CD8-positive, alpha-beta memory T cell (primary cell): Measurements from ENCODE around the gene GALNT14. TPM values are rescaled to one million over a fixed set of nuclear protein-coding genes. Genes with fewer than 3 reads are reported as not detected.

ENCODE experiments used
- CTCF ChIA-PET: fragments of 350-600 bp; sonication (Branson Sonifier 250); formaldehyde crosslinking; loops from one replicate; lab custom pipeline; 2021; ENCODE audit warnings: antibody characterized with exemption; lab: Charles Lee
- POLR2A ChIA-PET: fragments of 350-600 bp; sonication (Branson Sonifier 250); formaldehyde crosslinking; loops from one replicate; lab custom pipeline; 2021; ENCODE audit warnings: antibody characterized with exemption; lab: Charles Lee
- DNase-seq, 5 donors: peaks; one replicate each; pipeline versions ENCODE4 v3.0.0 to v3.0.0-alpha.2; 2020 to 2022; ENCODE audit warnings: mixed read lengths in 1 of 5
- H3K27ac ChIP-seq: one replicate; pipeline ENCODE4 v1.7.0; 2013; ENCODE audit warnings: low read depth, mild to moderate bottlenecking, low read length, moderate library complexity
- H3K27me3 ChIP-seq: 2 replicates; pipeline ENCODE4 v1.7.0; 2013; ENCODE audit warnings: low read length, mild to moderate bottlenecking; ENCODE audit not compliant: insufficient read depth, poor library complexity, severe bottlenecking
- H3K36me3 ChIP-seq: 2 replicates; pipeline ENCODE4 v1.7.0; 2013; ENCODE audit warnings: mild to moderate bottlenecking, low read length, moderate library complexity; ENCODE audit not compliant: insufficient read depth
- H3K4me1 ChIP-seq: 2 replicates; pipeline ENCODE4 v1.7.0; 2013; ENCODE audit warnings: mild to moderate bottlenecking, low read length, moderate library complexity; ENCODE audit not compliant: insufficient read depth
- H3K4me3 ChIP-seq: 2 replicates; pipeline ENCODE4 v1.7.0; 2013; ENCODE audit warnings: mild to moderate bottlenecking, low read length
- H3K9me3 ChIP-seq: 2 replicates; pipeline ENCODE4 v1.7.0; 2013; ENCODE audit warnings: mild to moderate bottlenecking, low read length
- H3K27ac Mint-ChIP-seq, 8 donors: one replicate each; pipeline ENCODE4 v1.8.0; 2020 to 2021; ENCODE audit warnings: mixed read lengths in 8 of 8, mild to moderate bottlenecking in 6 of 8, inconsistent platforms in 3 of 8, moderate library complexity in 3 of 8
- H3K27me3 Mint-ChIP-seq, 2 donors: one replicate each; pipeline ENCODE4 v1.8.0; 2020 to 2021; ENCODE audit warnings: mixed read lengths in 2 of 2, mild to moderate bottlenecking in 1 of 2, moderate library complexity in 1 of 2
- H3K36me3 Mint-ChIP-seq, 3 donors: one replicate each; pipeline ENCODE4 v1.8.0; 2020 to 2021; ENCODE audit warnings: mixed read lengths in 3 of 3, inconsistent platforms in 1 of 3, mild to moderate bottlenecking in 1 of 3
- H3K4me1 Mint-ChIP-seq, 3 donors: one replicate each; pipeline ENCODE4 v1.8.0; 2020 to 2021; ENCODE audit warnings: mixed read lengths in 3 of 3, inconsistent platforms in 1 of 3, mild to moderate bottlenecking in 1 of 3
- H3K4me3 Mint-ChIP-seq, 7 donors: one replicate each; pipeline ENCODE4 v1.8.0; 2020 to 2021; ENCODE audit warnings: mixed read lengths in 7 of 7, mild to moderate bottlenecking in 6 of 7, moderate library complexity in 4 of 7, inconsistent platforms in 2 of 7
- H3K9me3 Mint-ChIP-seq, 5 donors: one replicate each; pipeline ENCODE4 v1.8.0; 2020 to 2022; ENCODE audit warnings: mixed read lengths in 5 of 5, mild to moderate bottlenecking in 3 of 5, moderate library complexity in 2 of 5, inconsistent platforms in 1 of 5
- polyA plus RNA-seq: library from polyadenylated mRNA; unstranded; fragments of 300-500 nt; fragmentation: Illumina TruSeq; gene quantifications from one replicate; pipeline ENCODE4 v1.2.3, GENCODE V29; 2021
- total RNA-seq, 2 experiments: library from RNA; stranded (reverse); gene quantifications; one replicate each; pipeline ENCODE4 v1.2.3, GENCODE V29; 2021

The GALNT14 gene
- total and polyA plus RNA-seq, 3 experiments from 2014 or later, result 0.62 to 0.74 TPM; not detected in 1

DNA sequence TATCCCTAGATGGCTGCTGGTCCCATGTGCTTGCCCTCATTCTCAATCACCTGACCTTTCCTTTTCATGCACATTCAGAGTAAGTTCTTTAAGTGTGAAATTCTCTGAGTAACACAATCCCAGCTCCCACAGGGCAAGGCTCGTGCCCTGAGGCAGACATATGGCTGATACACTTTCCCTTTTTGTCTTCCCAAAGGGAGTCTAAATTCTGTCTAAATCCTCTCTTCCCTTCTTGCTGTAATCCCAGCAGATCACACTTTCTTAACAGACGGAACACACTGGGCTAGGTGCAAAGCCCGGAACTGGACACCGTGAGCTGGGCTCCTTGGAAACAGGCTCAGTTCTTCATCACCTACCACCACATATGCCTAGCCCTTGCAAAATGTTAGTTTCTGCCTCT is 147.6 kb downstream of the GALNT14 start:
- no peak for DNase-seq
- Mint-ChIP-seq H3K4me3 (no peak overlapping the region), H3K27me3 (peaks cover 0 to 5% of the 10 kb centered on the region in 2 donors), H3K36me3 (no peaks in the 10 kb centered on the region), H3K9me3 (no peaks in the 10 kb centered on the region), H3K4me1 (no peaks in the 10 kb centered on the region), H3K27ac (no peak overlapping the region)
- Histone ChIP-seq H3K4me3 (no peak overlapping the region), H3K27me3 (no peaks in the 10 kb centered on the region), H3K36me3 (no peaks in the 10 kb centered on the region), H3K9me3 (no peaks in the 10 kb centered on the region), H3K4me1 (no peaks in the 10 kb centered on the region), H3K27ac (no peak overlapping the region)
- CTCF ChIA-PET, result no interaction called here
- POLR2A ChIA-PET, result no interaction called here

DNA sequence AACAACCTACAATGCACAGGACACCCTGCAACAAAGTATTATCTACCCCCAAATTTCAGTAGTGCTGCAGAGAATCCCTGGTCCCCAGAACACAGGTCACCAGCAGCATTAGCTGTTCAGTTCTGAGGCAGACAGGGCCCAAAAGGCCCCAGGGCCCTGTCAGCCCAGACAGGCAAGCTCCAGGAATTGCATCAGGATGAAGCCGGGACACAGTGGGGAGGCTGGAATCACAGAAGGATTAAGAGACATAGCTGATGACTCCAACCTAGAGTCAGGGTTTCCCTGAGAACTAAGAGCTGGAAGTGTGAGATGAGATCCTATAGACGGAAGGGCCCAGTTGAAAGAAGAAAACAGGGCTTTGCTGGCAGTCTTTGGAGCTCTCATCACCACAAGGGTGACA is 148.1 kb downstream of the GALNT14 start:
- peaks cover 0 to 7% of the 10 kb centered on the region in 2 donors for H3K27me3 Mint-ChIP-seq
- no peak overlapping the region for H3K4me3 Mint-ChIP-seq
- no peaks in the 10 kb centered on the region for H3K36me3 Mint-ChIP-seq
- POLR2A ChIA-PET, result no interaction called here
- Histone ChIP-seq H3K4me1 (no peaks in the 10 kb centered on the region), H3K9me3 (no peaks in the 10 kb centered on the region), H3K4me3 (no peak overlapping the region), H3K27ac (no peak overlapping the region), H3K27me3 (no peaks in the 10 kb centered on the region), H3K36me3 (no peaks in the 10 kb centered on the region)
- H3K4me1 Mint-ChIP-seq, result no peaks in the 10 kb centered on the region
- no peak for DNase-seq
- H3K27ac Mint-ChIP-seq, result no peak overlapping the region
- CTCF ChIA-PET, result no interaction called here
- no peaks in the 10 kb centered on the region for H3K9me3 Mint-ChIP-seq

DNA sequence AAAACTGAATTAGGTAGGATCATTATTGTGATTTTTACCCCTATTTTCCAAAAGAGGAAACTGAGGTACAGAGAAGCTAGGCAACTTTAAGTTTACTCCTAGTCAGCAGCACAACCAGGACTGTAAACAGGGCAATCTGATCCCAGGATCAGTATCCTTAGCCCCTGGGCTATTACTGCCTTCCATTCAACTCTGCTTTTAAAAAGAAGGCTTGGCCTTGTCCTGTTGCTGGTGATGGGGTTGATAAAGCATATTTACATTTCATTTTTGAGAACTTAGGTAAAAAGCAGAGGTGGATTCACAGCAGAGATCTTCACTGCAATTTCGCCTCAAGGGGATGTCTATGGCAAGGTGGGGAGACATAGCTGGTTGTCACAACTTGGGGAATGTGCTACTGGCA is 148.5 kb downstream of the GALNT14 start:
- H3K9me3 Mint-ChIP-seq, result no peaks in the 10 kb centered on the region
- Histone ChIP-seq H3K4me1 (no peaks in the 10 kb centered on the region), H3K27ac (no peak overlapping the region), H3K4me3 (no peak overlapping the region), H3K27me3 (no peaks in the 10 kb centered on the region), H3K36me3 (no peaks in the 10 kb centered on the region), H3K9me3 (no peaks in the 10 kb centered on the region)
- ChIA-PET CTCF (no interaction called here), POLR2A (no interaction called here)
- H3K27ac Mint-ChIP-seq, result no peak overlapping the region
- H3K4me1 Mint-ChIP-seq, result no peaks in the 10 kb centered on the region
- no peak for DNase-seq
- H3K27me3 Mint-ChIP-seq, result peaks cover 0 to 7% of the 10 kb centered on the region in 2 donors
- H3K4me3 Mint-ChIP-seq, result no peak overlapping the region
- H3K36me3 Mint-ChIP-seq, result no peaks in the 10 kb centered on the region

DNA sequence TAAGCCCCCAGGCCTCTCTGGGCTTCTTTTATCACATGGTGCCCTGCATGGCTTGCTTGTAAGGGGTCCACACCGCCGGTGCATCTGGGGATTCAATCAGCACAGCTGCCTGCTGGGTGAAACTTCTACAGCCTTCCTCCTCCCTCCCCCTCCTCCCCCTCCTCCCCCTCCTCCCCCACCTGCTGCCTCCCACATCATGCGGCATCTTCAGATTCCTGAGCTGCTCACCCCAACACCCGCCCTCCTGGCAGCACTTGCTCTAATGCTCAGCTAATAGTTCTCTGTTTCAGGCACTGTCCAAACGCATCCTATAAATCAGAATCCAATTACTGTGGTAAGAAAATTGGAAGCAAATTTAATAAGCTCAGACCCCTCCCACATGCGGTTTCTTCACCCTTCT is 150.7 kb downstream of the GALNT14 start:
- Mint-ChIP-seq H3K9me3 (no peaks in the 10 kb centered on the region), H3K4me1 (no peaks in the 10 kb centered on the region), H3K27ac (no peak overlapping the region), H3K4me3 (no peak overlapping the region), H3K27me3 (peaks cover 0 to 7% of the 10 kb centered on the region in 2 donors), H3K36me3 (no peaks in the 10 kb centered on the region)
- no peaks in the 10 kb centered on the region for H3K36me3 ChIP-seq
- H3K9me3 ChIP-seq, result no peaks in the 10 kb centered on the region
- no peaks in the 10 kb centered on the region for H3K27me3 ChIP-seq
- CTCF ChIA-PET, result no interaction called here
- H3K4me1 ChIP-seq, result no peaks in the 10 kb centered on the region
- no peak overlapping the region for H3K4me3 ChIP-seq
- H3K27ac ChIP-seq, result no peak overlapping the region
- DNase-seq, result no peak
- POLR2A ChIA-PET, result no interaction called here

DNA sequence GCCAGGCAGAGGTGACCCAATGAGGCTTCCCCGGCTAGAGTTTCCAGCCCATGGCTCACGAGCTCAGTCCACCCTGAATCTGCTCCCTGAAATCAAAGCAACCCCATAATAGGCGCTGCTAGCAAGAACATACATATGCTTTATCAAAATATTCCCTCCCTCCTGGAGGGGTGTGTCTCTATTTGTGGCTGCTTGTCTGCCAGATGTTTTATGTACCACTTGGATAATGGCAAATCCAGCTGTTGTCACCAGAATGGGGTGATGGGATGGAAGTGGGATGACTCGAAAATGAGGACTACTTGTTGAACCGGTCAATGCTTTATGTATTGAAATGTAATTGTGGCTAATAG is 152.0 kb downstream of the GALNT14 start:
- no peaks in the 10 kb centered on the region for H3K36me3 Mint-ChIP-seq
- no peaks in the 10 kb centered on the region for H3K9me3 Mint-ChIP-seq
- CTCF ChIA-PET, result no interaction called here
- no peaks in the 10 kb centered on the region for H3K4me1 Mint-ChIP-seq
- Histone ChIP-seq H3K4me3 (no peak overlapping the region), H3K9me3 (no peaks in the 10 kb centered on the region), H3K36me3 (no peaks in the 10 kb centered on the region), H3K4me1 (no peaks in the 10 kb centered on the region), H3K27me3 (no peaks in the 10 kb centered on the region), H3K27ac (no peak overlapping the region)
- POLR2A ChIA-PET, result no interaction called here
- no peak overlapping the region for H3K4me3 Mint-ChIP-seq
- peaks cover 1 to 9% of the 10 kb centered on the region in 2 donors for H3K27me3 Mint-ChIP-seq
- DNase-seq, result no peak
- H3K27ac Mint-ChIP-seq, result peak overlapping the region in 1 of 8 donors; percentile 43

DNA sequence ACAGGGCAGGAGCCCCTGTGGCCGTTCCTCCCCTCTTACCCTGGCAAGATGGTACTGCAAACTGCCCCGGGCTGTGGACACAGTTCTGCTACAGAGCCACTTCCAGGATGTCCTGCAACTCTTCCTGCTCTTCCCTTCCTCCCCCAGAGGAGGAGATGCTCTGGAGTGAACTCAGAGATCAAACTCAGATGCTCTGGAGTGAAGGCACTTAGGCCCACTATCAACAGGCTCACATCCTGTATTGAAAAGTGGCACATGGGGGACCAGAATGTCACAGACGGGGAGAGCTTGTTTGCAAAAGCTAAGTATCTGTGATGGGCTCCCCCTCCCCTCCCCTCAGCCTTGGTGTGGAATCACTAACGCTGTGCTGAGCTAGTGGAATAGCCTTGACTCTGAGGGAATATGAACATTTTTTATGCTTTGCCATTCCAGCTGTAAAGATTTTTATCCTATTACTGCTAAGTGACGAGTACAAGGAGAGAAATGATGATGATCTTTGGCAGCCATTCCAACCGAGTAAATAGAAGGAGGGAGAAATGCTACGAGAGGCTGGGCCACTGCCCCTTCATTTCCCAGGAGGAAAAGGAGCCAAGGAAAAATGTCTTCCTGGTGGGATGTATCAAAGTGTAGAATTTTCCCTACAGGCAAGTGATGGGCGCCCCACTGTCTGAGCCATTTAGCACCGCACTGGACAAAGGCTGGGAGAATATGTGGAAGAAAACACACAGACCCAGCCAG is 152.6 kb downstream of the GALNT14 start:
- Histone ChIP-seq H3K4me1 (no peaks in the 10 kb centered on the region), H3K27ac (no peak overlapping the region), H3K36me3 (no peaks in the 10 kb centered on the region), H3K9me3 (no peaks in the 10 kb centered on the region), H3K27me3 (no peaks in the 10 kb centered on the region), H3K4me3 (no peak overlapping the region)
- CTCF ChIA-PET, result no interaction called here
- Mint-ChIP-seq H3K4me1 (no peaks in the 10 kb centered on the region), H3K4me3 (no peak overlapping the region), H3K36me3 (no peaks in the 10 kb centered on the region), H3K9me3 (no peaks in the 10 kb centered on the region), H3K27me3 (peaks cover 3 to 11% of the 10 kb centered on the region in 2 donors), H3K27ac (no peak overlapping the region)
- POLR2A ChIA-PET, result no interaction called here
- DNase-seq, result no peak

DNA sequence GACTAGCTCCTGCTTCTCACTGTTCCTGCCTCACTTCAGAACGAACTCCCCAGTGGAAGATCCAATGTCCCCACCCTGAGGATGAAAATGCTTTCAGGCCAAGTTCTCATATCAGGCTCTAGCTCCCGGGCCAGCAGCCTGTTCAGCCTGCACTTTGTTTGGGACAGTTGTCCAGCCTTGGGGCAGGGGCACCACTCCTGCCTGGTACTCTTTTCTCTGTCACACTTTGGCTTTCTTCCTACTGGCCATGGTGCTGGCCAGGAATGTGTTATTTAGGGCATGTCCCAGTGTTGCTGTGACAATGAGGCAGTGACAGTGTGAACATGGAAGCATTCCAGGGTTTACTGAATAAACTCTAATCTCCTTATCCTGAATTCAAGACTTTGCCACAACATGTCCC is 154.1 kb downstream of the GALNT14 start:
- CTCF ChIA-PET, result no interaction called here
- Histone ChIP-seq H3K4me1 (no peaks in the 10 kb centered on the region), H3K27ac (no peak overlapping the region), H3K9me3 (no peaks in the 10 kb centered on the region), H3K27me3 (no peaks in the 10 kb centered on the region), H3K36me3 (no peaks in the 10 kb centered on the region), H3K4me3 (no peak overlapping the region)
- POLR2A ChIA-PET, result no interaction called here
- H3K27ac Mint-ChIP-seq, result no peak overlapping the region
- no peak overlapping the region for H3K4me3 Mint-ChIP-seq
- H3K4me1 Mint-ChIP-seq, result no peaks in the 10 kb centered on the region
- peaks cover 3 to 9% of the 10 kb centered on the region in 2 donors for H3K27me3 Mint-ChIP-seq
- DNase-seq, result no peak
- H3K9me3 Mint-ChIP-seq, result no peaks in the 10 kb centered on the region
- H3K36me3 Mint-ChIP-seq, result no peaks in the 10 kb centered on the region

DNA sequence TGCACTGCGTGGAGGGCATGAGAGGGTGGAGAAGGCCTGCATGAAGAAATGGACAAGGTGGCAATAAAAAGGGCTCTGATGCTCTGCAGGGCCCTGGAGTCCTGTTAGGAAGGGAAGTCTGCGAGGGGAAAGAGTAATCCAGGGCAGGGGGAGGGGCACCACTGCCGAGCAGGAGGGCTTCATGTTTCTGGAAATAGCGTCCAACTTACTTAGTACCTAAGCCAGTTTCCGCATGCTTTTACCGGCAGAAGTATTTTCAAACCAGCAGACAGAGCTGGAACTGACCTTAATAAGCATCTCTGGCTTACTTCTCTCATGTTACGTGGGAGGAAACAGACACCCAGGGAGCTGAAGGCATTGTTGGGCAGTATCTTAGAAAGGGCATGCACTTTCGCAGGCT is 156.7 kb downstream of the GALNT14 start:
- no peak overlapping the region for H3K4me3 ChIP-seq
- H3K36me3 ChIP-seq, result no peaks in the 10 kb centered on the region
- ChIA-PET CTCF (no interaction called here), POLR2A (no interaction called here)
- H3K4me1 ChIP-seq, result no peaks in the 10 kb centered on the region
- Mint-ChIP-seq H3K36me3 (no peaks in the 10 kb centered on the region), H3K27ac (no peak overlapping the region), H3K27me3 (peaks cover 12 to 14% of the 10 kb centered on the region in 2 donors), H3K9me3 (no peaks in the 10 kb centered on the region), H3K4me3 (no peak overlapping the region), H3K4me1 (no peaks in the 10 kb centered on the region)
- DNase-seq, result no peak
- H3K27ac ChIP-seq, result no peak overlapping the region
- no peaks in the 10 kb centered on the region for H3K9me3 ChIP-seq
- no peaks in the 10 kb centered on the region for H3K27me3 ChIP-seq
